LNCAP (cell line): ENCODE results near the gene PAK6.

ENCODE experiments used
- TF ChIP-seq, protein P1 (sequence below): fragments of 450-650 bp; IDR thresholded peaks from 2 replicates; pipeline ENCODE4 v1.5.1; 2017; ENCODE audit warnings: mild to moderate bottlenecking

PAK6 gene

DNA sequence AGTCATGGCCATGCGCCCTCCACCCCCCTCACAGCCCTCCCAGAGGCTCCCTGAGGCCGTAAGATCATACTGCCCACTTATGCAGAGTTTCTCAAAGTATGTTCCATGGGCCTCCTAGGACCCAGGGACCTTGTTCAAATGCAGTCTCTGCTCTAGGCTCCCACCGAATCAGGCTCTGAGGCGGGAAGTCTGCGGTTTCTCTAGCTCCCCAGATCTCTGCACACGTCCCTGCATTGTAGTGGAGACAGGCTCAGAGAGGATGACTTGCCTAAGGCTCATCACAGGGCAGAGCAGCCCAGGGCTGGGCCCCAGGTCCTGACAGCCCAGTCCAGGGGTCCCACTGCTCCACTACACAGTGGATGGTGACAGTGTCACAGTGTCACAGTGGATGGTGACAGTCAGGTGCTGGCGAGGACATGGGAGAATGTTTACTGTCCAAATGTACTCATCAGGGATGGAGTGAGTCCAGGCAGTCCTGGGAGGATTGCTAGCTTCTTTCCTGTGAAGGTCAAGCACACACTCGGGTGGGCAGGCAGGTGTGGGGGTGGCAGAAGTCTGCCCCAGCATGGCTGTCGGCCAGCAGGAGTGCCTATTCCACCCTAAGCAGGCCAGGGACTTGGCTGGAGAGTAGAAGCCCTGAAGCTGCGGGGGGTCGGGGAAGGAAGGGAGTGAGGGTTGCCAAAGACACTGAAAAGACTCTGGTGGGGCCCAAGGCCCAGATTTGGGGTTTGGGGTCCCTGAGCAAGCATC, 31.6 kb downstream of the PAK6 start:
- TF ChIP-seq, protein P1, sequence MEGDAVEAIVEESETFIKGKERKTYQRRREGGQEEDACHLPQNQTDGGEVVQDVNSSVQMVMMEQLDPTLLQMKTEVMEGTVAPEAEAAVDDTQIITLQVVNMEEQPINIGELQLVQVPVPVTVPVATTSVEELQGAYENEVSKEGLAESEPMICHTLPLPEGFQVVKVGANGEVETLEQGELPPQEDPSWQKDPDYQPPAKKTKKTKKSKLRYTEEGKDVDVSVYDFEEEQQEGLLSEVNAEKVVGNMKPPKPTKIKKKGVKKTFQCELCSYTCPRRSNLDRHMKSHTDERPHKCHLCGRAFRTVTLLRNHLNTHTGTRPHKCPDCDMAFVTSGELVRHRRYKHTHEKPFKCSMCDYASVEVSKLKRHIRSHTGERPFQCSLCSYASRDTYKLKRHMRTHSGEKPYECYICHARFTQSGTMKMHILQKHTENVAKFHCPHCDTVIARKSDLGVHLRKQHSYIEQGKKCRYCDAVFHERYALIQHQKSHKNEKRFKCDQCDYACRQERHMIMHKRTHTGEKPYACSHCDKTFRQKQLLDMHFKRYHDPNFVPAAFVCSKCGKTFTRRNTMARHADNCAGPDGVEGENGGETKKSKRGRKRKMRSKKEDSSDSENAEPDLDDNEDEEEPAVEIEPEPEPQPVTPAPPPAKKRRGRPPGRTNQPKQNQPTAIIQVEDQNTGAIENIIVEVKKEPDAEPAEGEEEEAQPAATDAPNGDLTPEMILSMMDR = no peak

DNA sequence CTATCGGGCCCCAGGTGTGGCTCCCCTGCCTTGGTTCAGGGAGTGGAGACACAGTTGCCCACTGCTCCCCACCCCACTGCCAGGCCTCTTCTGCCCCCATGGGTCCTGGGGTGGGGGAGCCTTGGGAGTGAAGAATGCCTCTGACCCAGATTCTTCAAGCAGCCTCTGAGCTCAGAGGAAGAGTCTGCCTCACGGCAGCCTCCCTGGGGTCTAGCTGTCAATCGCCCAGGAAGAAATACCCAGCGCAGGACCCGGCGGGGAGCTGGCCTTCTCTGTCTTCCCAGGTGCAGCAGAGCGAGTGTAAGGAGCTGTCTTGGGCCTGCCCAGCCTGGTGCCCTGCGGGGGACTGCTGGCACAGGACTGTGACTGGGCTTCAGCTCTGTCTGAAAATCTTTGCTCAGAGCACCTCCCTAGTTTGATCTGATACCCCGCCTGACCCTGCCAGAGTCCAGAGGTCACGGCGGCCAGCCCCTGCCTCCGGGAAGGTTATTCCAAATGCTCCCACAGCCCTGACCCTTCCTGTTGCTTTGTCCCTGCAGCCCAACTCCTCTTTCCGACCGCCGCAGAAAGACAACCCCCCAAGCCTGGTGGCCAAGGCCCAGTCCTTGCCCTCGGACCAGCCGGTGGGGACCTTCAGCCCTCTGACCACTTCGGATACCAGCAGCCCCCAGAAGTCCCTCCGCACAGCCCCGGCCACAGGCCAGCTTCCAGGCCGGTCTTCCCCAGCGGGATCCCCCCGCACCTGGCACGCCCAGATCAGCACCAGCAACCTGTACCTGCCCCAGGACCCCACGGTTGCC, 33.0 kb downstream of the PAK6 start:
- TF ChIP-seq, protein P1 = no peak

DNA sequence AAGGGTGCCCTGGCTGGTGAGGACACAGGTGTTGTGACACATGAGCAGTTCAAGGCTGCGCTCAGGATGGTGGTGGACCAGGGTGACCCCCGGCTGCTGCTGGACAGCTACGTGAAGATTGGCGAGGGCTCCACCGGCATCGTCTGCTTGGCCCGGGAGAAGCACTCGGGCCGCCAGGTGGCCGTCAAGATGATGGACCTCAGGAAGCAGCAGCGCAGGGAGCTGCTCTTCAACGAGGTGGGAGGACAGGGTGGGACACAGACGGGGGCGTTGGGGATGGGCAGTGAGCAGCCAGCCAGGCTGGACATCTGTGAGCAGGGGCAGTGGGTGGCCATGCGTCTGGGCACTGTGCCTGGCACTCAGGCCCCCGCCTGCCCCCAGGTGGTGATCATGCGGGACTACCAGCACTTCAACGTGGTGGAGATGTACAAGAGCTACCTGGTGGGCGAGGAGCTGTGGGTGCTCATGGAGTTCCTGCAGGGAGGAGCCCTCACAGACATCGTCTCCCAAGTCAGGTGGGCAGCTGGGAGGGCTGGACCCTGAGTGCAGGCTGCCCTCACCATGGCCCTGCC, 33.7 kb downstream of the PAK6 start:
- TF ChIP-seq, protein P1 = no peak

DNA sequence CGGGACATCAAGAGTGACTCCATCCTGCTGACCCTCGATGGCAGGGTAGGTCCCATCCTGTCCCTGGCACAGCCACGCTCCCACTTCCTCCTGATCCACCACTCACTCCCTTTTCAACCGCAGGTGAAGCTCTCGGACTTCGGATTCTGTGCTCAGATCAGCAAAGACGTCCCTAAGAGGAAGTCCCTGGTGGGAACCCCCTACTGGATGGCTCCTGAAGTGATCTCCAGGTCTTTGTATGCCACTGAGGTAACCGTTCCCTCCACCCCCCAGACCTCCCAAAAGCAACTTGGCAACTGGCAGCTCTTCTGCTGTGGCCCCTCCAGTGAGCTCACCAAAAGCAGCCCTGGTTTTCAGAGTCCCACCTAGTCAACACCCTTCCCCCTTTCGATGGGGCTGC, 34.6 kb downstream of the PAK6 start:
- TF ChIP-seq, protein P1 = no peak

DNA sequence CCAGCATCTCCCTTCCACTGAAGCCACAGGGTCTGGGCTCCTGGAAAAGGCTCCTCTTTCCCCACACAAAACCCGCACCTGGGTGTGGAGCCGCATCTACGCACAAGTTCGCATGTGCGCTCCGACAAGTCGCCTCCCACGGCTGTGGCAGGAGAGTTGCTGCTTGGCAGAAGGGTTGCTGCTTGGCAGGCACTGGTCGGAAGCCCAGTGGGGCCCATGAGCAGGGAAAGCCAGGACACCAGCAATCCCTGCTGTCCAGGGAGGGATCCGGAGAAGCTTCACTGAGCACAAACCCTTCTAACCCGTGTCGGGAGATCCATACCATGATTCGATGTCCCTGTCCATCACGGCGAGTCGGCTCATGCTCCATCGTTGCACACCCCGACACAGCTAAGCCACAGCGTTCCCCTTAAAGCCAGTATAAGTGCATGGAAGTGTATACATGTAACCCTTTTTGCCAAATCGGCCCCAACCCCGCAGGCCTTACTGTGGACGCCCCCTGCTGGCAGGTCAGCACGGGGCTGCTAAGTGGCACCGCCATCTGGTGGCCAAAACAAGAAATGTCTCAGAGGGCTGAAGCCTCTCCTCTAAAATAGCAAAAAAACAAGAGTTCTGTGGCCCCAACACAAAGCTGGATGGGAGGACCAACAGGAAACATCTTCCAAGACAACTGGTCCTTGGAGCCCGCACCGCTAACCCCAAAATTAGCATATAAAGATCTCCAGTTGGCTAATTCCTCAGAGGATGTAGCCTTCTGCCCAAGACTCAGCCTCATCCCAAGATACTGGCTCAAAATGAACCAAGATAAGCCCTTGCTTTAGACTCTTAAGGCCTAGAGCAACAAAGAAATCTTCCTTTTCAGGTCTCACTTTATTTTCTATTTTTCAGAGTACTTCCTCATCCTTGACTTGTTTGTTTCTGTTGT, 35.7 kb downstream of the PAK6 start:
- TF ChIP-seq, protein P1 = peak; percentile 100

DNA sequence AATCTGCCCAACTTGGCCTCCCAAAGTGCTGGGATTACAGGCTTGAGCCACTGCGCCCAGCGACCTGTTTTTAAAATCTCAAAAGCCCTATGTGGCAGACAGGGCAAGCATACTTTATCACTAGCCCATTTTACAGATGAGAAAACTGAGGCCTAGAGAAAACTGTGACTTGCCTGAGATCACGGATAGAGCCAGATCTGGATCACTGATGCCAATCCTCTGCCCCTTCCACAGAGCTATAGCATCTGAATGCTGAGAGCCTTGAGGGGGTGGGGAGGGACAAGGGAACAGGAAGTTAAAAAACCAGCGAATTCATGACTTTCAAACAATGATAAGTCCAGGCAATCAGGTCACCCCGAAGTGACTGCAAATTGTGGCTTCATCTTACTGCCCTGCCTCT, 36.7 kb downstream of the PAK6 start:
- TF ChIP-seq, protein P1 = no peak

DNA sequence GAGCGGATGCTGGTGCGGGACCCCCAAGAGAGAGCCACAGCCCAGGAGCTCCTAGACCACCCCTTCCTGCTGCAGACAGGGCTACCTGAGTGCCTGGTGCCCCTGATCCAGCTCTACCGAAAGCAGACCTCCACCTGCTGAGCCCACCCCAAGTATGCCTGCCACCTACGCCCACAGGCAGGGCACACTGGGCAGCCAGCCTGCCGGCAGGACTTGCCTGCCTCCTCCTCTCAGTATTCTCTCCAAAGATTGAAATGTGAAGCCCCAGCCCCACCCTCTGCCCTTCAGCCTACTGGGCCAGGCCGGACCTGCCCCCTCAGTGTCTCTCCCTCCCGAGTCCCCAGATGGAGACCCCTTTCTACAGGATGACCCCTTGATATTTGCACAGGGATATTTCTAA, 37.1 kb downstream of the PAK6 start:
- TF ChIP-seq, protein P1 = no peak
